Left ventricle myocardium inferior (tissue), 1 donor: Measurements from ENCODE around the gene FNIP1. TPM values are rescaled to one million over a fixed set of nuclear protein-coding genes. Genes with fewer than 3 reads are reported as not detected.

ENCODE experiments used
- DNase-seq: peaks from one replicate; pipeline ENCODE4 v3.0.0-alpha.2; 2020
- H3K27ac ChIP-seq: fragments of 200-600 bp; replicated peaks from 2 replicates; pipeline ENCODE4 v1.8.0; 2021
- H3K27me3 ChIP-seq: fragments of 200-600 bp; 2 replicates; pipeline ENCODE4 v1.8.0; 2021; ENCODE audit warnings: low read depth
- H3K36me3 ChIP-seq: fragments of 200-600 bp; 2 replicates; pipeline ENCODE4 v1.8.0; 2021
- H3K4me1 ChIP-seq: fragments of 200-600 bp; 2 replicates; pipeline ENCODE4 v1.8.0; 2021
- H3K4me3 ChIP-seq: fragments of 200-600 bp; 2 replicates; pipeline ENCODE4 v1.8.0; 2021; ENCODE audit warnings: mild to moderate bottlenecking, moderate library complexity
- H3K9me3 ChIP-seq: fragments of 200-600 bp; replicated peaks from 2 replicates; pipeline ENCODE4 v1.8.0; 2021
- intact Hi-C: fragments of 100-400 bp; cut with micrococcal nuclease; formaldehyde crosslinking; loops from one replicate; pipeline ENCODE4 v1.11.0; 2022
- total RNA-seq: library from RNA; stranded (reverse); fragmentation: NEBNext Ultra II Directional; extraction: Animal tissue kit (Norgen Biotek cat#: 25700); gene quantifications from one replicate; pipeline ENCODE4 v1.2.1, GENCODE V29; 2021
- TF ChIP-seq, protein P1 (sequence below): fragments of 200-600 bp; IDR thresholded peaks from 2 replicates; pipeline ENCODE4 v1.8.0; 2021; ENCODE audit warnings: antibody characterized with exemption, mild to moderate bottlenecking, borderline replicate concordance
- donor health status: DM: no; HTN: yes; CAD: no; lungs with severe emphysema.

FNIP1 gene
- total RNA-seq, 1 donor from 2014 or later: 30.6 TPM

GRCh38 chr5:131810510-131811249, 13.9 kb upstream of the FNIP1 start:
- intact Hi-C loops: no loop called here
- no peak for DNase-seq
- Histone ChIP-seq H3K27ac (peak overlapping the region; percentile 70), H3K4me3 (no peak overlapping the region), H3K9me3 (no peaks in the 10 kb centered on the region), H3K36me3 (no peaks in the 10 kb centered on the region), H3K4me1 (peaks cover 32% of the 10 kb centered on the region), H3K27me3 (no peaks in the 10 kb centered on the region)
- TF ChIP-seq, protein P1, sequence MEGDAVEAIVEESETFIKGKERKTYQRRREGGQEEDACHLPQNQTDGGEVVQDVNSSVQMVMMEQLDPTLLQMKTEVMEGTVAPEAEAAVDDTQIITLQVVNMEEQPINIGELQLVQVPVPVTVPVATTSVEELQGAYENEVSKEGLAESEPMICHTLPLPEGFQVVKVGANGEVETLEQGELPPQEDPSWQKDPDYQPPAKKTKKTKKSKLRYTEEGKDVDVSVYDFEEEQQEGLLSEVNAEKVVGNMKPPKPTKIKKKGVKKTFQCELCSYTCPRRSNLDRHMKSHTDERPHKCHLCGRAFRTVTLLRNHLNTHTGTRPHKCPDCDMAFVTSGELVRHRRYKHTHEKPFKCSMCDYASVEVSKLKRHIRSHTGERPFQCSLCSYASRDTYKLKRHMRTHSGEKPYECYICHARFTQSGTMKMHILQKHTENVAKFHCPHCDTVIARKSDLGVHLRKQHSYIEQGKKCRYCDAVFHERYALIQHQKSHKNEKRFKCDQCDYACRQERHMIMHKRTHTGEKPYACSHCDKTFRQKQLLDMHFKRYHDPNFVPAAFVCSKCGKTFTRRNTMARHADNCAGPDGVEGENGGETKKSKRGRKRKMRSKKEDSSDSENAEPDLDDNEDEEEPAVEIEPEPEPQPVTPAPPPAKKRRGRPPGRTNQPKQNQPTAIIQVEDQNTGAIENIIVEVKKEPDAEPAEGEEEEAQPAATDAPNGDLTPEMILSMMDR: peak; percentile 54

- peak; percentile 79 for DNase-seq
- peak overlapping the region; percentile 95 for H3K4me3 ChIP-seq
- peaks cover 65% of the 10 kb centered on the region for H3K4me1 ChIP-seq
- intact Hi-C loops: no loop called here
- H3K27me3 ChIP-seq: no peaks in the 10 kb centered on the region
- peak overlapping the region; percentile 99 for H3K27ac ChIP-seq
- TF ChIP-seq, protein P1: no peak
- no peaks in the 10 kb centered on the region for H3K36me3 ChIP-seq
- H3K9me3 ChIP-seq: no peaks in the 10 kb centered on the region
Measured at GRCh38 chr5:131795879-131796792, 681 bp downstream of the FNIP1 start.

DNA sequence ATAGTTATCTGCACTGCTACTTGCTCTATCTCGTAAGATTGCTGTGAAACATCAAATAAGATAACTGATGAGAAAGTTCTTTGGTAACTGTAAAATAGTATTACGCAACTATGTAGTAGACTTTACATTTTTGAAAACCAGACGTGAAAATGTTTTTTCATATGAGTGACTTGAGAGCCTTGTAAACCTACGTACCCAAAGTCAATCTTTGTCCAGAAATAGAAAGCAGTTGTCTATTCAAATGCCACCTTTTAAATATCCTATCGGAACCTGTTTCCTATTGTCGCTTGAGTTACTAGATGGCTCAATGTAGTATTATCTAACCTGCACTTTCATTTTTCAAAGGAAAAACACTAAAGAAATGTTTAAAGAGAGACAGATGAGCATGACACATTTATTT, 1.6 kb downstream of the FNIP1 start:
- DNase-seq: no peak
- Histone ChIP-seq H3K4me3 (peak overlapping the region; percentile 95), H3K9me3 (no peaks in the 10 kb centered on the region), H3K27ac (peak overlapping the region; percentile 99), H3K27me3 (no peaks in the 10 kb centered on the region), H3K4me1 (peaks cover 74% of the 10 kb centered on the region), H3K36me3 (no peaks in the 10 kb centered on the region)
- TF ChIP-seq, protein P1: no peak
- intact Hi-C loops: no loop called here

DNA sequence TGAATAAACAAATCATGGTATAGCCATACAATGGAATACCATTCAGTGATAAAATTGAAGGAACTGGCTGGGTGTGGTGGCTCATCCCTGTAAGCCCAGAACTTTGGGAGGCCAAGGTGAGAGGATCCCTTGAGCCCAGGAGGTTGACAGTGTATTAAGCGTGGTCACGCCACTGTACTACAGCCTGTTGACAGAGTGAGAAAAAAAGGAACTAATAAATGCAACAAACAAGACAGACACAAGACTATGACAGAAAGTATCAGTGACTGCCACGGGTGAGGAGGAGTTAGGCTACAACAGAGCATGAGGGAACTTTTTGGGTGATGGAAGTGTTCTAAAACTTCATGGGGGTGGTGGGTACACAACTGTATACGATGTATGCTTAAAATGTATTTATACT, 2.2 kb downstream of the FNIP1 start:
- no peak for DNase-seq
- Histone ChIP-seq H3K4me1 (peaks cover 81% of the 10 kb centered on the region), H3K27ac (peak overlapping the region; percentile 99), H3K27me3 (no peaks in the 10 kb centered on the region), H3K9me3 (no peaks in the 10 kb centered on the region), H3K4me3 (peak overlapping the region; percentile 95), H3K36me3 (no peaks in the 10 kb centered on the region)
- intact Hi-C loops: no loop called here
- TF ChIP-seq, protein P1: no peak

DNA sequence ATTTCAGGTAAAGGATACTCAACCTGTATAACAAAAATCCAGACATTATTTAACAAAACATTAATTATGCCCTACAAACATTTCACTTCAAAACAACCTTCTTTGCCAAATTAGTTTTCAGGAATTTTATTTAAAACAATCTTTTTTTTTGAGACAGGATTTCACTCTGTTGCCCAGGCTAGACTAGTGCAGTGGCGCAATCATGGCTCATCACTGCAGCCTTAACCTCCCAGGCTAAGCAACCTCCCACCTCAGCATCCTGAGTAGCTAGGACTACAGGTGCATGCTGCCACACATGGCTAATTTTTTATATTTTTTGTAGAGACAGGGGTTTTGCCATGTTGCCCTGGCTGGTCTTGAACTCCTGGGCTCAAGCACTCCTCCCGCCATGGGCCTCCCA, 3.9 kb downstream of the FNIP1 start:
- Histone ChIP-seq H3K36me3 (no peaks in the 10 kb centered on the region), H3K27me3 (no peaks in the 10 kb centered on the region), H3K9me3 (no peaks in the 10 kb centered on the region), H3K4me1 (peaks cover 93% of the 10 kb centered on the region), H3K4me3 (no peak overlapping the region), H3K27ac (no peak overlapping the region)
- intact Hi-C loops: no loop called here
- TF ChIP-seq, protein P1: no peak
- no peak for DNase-seq
